GM19240 (cell line): ENCODE results near the gene SAMD4A.

Source experiments
- DNase-seq: peaks from one replicate; pipeline ENCODE4 v3.0.0; 2011; ENCODE audit warnings: low spot score; ENCODE audit not compliant: insufficient read length

The SAMD4A gene

GRCh38 chr14:54818201-54819133, 251.5 kb downstream of the SAMD4A start:
- DNase-seq: no peak

GRCh38 chr14:54822685-54823084, 255.8 kb downstream of the SAMD4A start:
- no peak for DNase-seq

- DNase-seq: no peak
These were observed 257.0 kb downstream of the SAMD4A start for GRCh38 chr14:54823757-54824549.

DNA sequence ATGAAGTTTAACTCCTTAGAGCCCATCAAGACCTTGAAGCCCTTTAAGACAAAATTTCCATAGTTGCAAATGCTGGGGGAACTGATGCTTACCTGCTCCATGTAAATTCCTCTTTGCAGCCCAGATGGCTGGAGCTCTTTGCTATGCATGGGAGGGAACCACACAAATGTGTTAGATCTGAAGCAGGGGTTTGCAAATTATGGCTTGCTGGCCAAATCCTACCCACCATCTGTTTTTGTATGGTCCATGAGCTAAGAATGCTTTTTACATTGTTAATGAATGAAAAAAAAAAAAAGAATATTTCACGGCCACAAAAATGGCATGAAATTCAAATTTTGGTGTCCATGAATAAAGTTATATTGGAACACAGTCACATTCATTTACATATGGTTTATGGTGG, 261.1 kb downstream of the SAMD4A start:
- DNase-seq: no peak

DNA sequence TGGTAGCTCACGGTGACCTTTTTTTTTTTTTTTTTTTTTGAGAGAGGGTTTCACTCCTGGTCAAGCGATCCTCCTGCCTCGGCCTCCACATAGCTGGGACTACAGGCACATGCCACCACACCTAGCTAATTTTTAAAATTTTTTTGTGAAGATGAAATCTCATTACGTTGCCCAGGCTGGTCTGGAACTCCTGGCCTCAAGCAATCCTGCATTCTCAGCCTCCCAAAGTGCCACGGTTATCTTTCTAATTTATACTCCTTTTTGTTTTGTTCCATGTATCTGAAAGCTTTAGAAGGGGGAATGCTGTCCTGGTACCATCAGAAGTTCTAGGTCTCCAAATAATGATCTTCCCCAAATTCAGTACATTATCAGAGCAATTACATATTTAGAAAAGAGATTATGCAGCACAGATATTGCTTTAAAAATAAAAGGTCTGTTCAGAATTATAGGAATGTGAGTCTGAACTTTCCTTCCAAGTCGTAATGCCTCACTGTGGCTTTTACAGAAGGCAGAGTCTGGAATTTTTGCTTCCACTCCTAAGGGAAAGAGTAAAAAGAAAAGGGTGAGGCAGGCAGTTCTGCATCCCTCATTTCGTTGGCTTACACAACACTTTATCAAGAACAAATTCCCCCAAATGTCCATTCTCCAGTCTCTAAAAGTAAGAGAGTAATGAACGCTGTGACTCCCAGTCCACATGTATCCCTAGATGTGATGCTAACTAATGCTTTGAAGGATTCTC, 262.7 kb downstream of the SAMD4A start:
- DNase-seq: no peak

DNA sequence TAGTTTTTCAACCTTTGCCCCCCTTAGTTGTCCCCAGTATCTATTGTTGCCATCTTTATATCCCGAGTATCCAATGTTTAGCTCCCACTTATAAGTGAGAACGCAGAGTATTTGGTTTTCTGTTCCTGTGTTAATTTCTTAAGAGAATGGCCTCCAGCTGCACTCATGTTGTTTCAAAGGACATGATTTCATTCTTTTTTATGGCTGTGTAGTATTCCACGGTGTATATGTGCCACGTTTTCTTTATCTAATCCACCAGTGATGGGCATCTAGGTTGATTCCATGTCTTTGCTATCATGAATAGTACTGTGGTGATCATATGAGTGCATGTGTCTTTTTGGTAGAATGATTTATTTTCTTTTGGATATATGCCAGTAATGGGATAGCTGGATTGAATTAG, 263.7 kb downstream of the SAMD4A start:
- no peak for DNase-seq

DNA sequence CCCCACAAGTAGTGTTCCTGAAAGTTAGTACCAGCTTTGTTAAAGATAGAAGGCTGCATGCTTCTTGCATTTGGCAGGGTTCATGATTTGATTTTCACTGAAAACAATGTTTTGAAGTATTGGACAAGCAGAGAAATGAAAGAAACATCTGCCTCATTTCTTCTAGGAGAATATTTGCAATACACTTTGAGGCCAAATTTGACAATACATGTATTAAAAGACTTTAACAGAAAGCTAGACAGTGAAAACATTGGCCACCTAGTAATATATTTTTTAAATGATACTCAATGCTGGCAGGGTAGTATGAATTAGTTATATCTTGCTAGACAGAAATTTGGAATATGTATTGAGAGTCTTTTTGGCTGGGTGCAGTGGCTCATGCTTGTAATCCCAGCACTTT, 267.2 kb downstream of the SAMD4A start:
- DNase-seq: no peak

DNA sequence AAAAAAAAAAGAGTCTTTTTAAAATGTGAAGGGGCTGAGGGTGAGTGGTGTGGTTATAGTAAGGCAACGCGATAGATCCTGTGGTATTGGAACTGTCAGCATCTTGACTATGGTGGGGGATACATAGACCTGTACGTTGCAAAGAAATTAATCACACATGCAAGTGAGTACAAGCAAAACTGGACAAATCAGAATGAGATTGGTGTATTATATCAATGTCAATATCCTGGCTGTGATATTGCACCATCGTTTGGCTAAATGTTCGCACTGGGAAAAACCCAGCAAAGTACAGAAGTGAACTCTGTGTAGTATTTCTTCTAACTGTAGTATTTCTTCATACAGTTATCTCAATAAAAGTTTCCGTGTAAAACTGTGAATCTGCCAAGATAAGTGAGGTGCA, 267.8 kb downstream of the SAMD4A start:
- no peak for DNase-seq

- no peak for DNase-seq
These were observed 269.3 kb downstream of the SAMD4A start for GRCh38 chr14:54836231-54836630.

GRCh38 chr14:54837508-54838149, 270.7 kb downstream of the SAMD4A start:
- no peak for DNase-seq

DNA sequence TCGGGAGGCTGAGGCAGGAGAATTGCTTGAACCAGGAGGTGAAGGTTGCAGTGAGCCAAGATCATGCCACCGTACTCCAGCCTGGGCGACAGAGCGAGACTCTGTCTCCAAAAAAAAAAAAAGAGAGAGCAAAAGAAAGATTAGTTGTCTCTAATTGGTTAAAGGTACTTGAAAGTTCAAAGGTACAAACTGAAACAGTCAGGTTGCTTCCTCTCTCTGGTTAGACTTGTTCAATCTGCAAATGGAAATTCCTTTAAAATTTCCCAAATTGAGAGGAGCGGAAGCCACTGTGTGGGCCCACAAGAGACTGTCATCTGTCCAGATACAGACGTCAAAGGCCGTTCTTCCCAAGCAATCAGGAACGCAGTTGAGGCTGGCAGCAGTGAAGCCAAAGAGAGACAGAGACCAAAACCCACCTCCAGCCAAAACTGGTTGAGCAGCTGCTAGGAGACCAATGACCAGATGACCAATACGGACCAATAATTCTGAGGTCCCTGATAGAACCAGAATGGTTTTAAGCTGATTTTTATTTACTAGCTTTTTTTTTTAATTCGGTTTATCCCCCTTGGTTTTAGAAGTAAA, 272.1 kb downstream of the SAMD4A start:
- no peak for DNase-seq

GRCh38 chr14:54839701-54840119, 272.8 kb downstream of the SAMD4A start:
- DNase-seq: no peak

DNA sequence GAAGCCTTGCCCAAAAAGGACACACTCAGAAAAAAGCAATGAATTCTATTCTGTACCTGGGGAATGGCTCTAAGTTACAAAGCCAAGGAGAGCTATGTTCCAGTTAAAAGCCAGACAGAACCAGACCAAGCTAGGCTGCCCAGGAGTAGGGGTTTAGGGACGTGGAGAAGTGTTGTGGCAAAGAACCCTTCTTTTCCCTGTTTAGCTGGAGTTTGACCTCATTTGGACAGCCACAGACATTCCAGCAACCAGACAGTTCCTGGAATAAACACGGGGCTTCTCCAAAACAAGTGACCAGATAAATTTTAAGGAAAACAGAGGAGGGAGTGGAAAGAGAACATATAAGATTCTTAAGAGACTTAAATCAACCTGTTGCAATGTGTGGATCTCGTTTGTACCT, 273.4 kb downstream of the SAMD4A start:
- DNase-seq: no peak

GRCh38 chr14:54840798-54841197, 273.9 kb downstream of the SAMD4A start:
- DNase-seq: no peak
